ENCODE data around the gene UNC119.
A peak's percentile ranks its signal among the peaks of the same experiment; 100 is the strongest.

Gene UNC119

GRCh38 chr17:28585851-28586250 lies 33.4 kb upstream of the UNC119 start:
- DNase-seq (ENCODE audit: low read depth, low spot score): no peak
- no peak overlapping the region for H3K4me3 ChIP-seq (ENCODE audit: insufficient read length, low read depth)
- no peaks in the 10 kb centered on the region for H3K9me3 ChIP-seq (ENCODE audit: insufficient read depth, low read length)
- H3K9ac ChIP-seq (ENCODE audit: insufficient read length, low read depth): no peak overlapping the region
- H3K36me3 ChIP-seq (ENCODE audit: insufficient read depth, insufficient read length, low read length): peaks cover 82% of the 10 kb centered on the region
- no peaks in the 10 kb centered on the region for H3K27me3 ChIP-seq (ENCODE audit: insufficient read depth, insufficient read length)
- no peaks in the 10 kb centered on the region for H3K4me1 ChIP-seq (ENCODE audit: insufficient read depth, insufficient read length)
- TF ChIP-seq SUZ12 (IDR thresholded peaks at IDR 0.05; ENCODE audit: extremely low read depth, insufficient read depth, insufficient read length) (no peak), YY1 (IDR thresholded peaks at IDR 0.05; ENCODE audit: insufficient read depth, insufficient read length) (no peak), ZNF274 (IDR thresholded peaks at IDR 0.05; ENCODE audit: low read depth, low read length) (no peak)

GRCh38 chr17:28584434-28584833 lies 32.0 kb upstream of the UNC119 start:
- peaks cover 86% of the 10 kb centered on the region for H3K36me3 ChIP-seq (ENCODE audit: insufficient read depth, insufficient read length, low read length)

GRCh38 chr17:28582513-28582912 lies 30.1 kb upstream of the UNC119 start:
- H3K4me3 ChIP-seq (ENCODE audit: insufficient read length, low read depth): no peak overlapping the region
- no peak for DNase-seq (ENCODE audit: low read depth, low spot score)
- TF ChIP-seq ZNF274 (IDR thresholded peaks at IDR 0.05; ENCODE audit: low read depth, low read length) (no peak), YY1 (IDR thresholded peaks at IDR 0.05; ENCODE audit: insufficient read depth, insufficient read length) (no peak), SUZ12 (IDR thresholded peaks at IDR 0.05; ENCODE audit: extremely low read depth, insufficient read depth, insufficient read length) (no peak)
- H3K36me3 ChIP-seq (ENCODE audit: insufficient read depth, insufficient read length, low read length): peaks cover 91% of the 10 kb centered on the region
- no peaks in the 10 kb centered on the region for H3K9me3 ChIP-seq (ENCODE audit: insufficient read depth, low read length)
- no peak overlapping the region for H3K9ac ChIP-seq (ENCODE audit: insufficient read length, low read depth)
- H3K4me1 ChIP-seq (ENCODE audit: insufficient read depth, insufficient read length): no peaks in the 10 kb centered on the region
- H3K27me3 ChIP-seq (ENCODE audit: insufficient read depth, insufficient read length): no peaks in the 10 kb centered on the region

More at GRCh38 chr17:28584434-28584833, 32.0 kb upstream of the UNC119 start:
- Histone ChIP-seq H3K4me3 (ENCODE audit: insufficient read length, low read depth) (no peak overlapping the region), H3K9ac (ENCODE audit: insufficient read length, low read depth) (no peak overlapping the region), H3K9me3 (ENCODE audit: insufficient read depth, low read length) (no peaks in the 10 kb centered on the region), H3K4me1 (ENCODE audit: insufficient read depth, insufficient read length) (no peaks in the 10 kb centered on the region), H3K27me3 (ENCODE audit: insufficient read depth, insufficient read length) (no peaks in the 10 kb centered on the region)
- TF ChIP-seq YY1 (IDR thresholded peaks at IDR 0.05; ENCODE audit: insufficient read depth, insufficient read length) (no peak), SUZ12 (IDR thresholded peaks at IDR 0.05; ENCODE audit: extremely low read depth, insufficient read depth, insufficient read length) (no peak), ZNF274 (IDR thresholded peaks at IDR 0.05; ENCODE audit: low read depth, low read length) (no peak)
- DNase-seq (ENCODE audit: low read depth, low spot score): no peak

- Histone ChIP-seq H3K4me3 (ENCODE audit: insufficient read length, low read depth) (no peak overlapping the region), H3K4me1 (ENCODE audit: insufficient read depth, insufficient read length) (peaks cover 3% of the 10 kb centered on the region), H3K36me3 (ENCODE audit: insufficient read depth, insufficient read length, low read length) (peaks cover 85% of the 10 kb centered on the region), H3K27me3 (ENCODE audit: insufficient read depth, insufficient read length) (no peaks in the 10 kb centered on the region), H3K9me3 (ENCODE audit: insufficient read depth, low read length) (no peaks in the 10 kb centered on the region), H3K9ac (ENCODE audit: insufficient read length, low read depth) (no peak overlapping the region)
- DNase-seq (ENCODE audit: low read depth, low spot score): no peak
- TF ChIP-seq ZNF274 (IDR thresholded peaks at IDR 0.05; ENCODE audit: low read depth, low read length) (no peak), YY1 (IDR thresholded peaks at IDR 0.05; ENCODE audit: insufficient read depth, insufficient read length) (no peak), SUZ12 (IDR thresholded peaks at IDR 0.05; ENCODE audit: extremely low read depth, insufficient read depth, insufficient read length) (no peak)
These were observed 28.5 kb upstream of the UNC119 start for GRCh38 chr17:28580959-28581358.

GRCh38 chr17:28579526-28579925 lies 27.1 kb upstream of the UNC119 start:
- Histone ChIP-seq H3K4me3 (ENCODE audit: insufficient read length, low read depth) (no peak overlapping the region), H3K4me1 (ENCODE audit: insufficient read depth, insufficient read length) (peaks cover 12% of the 10 kb centered on the region), H3K27me3 (ENCODE audit: insufficient read depth, insufficient read length) (no peaks in the 10 kb centered on the region), H3K9me3 (ENCODE audit: insufficient read depth, low read length) (no peaks in the 10 kb centered on the region), H3K36me3 (ENCODE audit: insufficient read depth, insufficient read length, low read length) (peaks cover 79% of the 10 kb centered on the region), H3K9ac (ENCODE audit: insufficient read length, low read depth) (no peak overlapping the region)
- no peak for TF ChIP-seq YY1 (IDR thresholded peaks at IDR 0.05; ENCODE audit: insufficient read depth, insufficient read length)
- no peak for TF ChIP-seq SUZ12 (IDR thresholded peaks at IDR 0.05; ENCODE audit: extremely low read depth, insufficient read depth, insufficient read length)
- TF ChIP-seq ZNF274 (IDR thresholded peaks at IDR 0.05; ENCODE audit: low read depth, low read length): no peak
- no peak for DNase-seq (ENCODE audit: low read depth, low spot score)

- Histone ChIP-seq H3K4me3 (ENCODE audit: insufficient read length, low read depth) (no peak overlapping the region), H3K4me1 (ENCODE audit: insufficient read depth, insufficient read length) (peaks cover 12% of the 10 kb centered on the region), H3K36me3 (ENCODE audit: insufficient read depth, insufficient read length, low read length) (peaks cover 79% of the 10 kb centered on the region), H3K27me3 (ENCODE audit: insufficient read depth, insufficient read length) (no peaks in the 10 kb centered on the region), H3K9me3 (ENCODE audit: insufficient read depth, low read length) (no peaks in the 10 kb centered on the region), H3K9ac (ENCODE audit: insufficient read length, low read depth) (no peak overlapping the region)
- no peak for DNase-seq (ENCODE audit: low read depth, low spot score)
- no peak for TF ChIP-seq SUZ12 (IDR thresholded peaks at IDR 0.05; ENCODE audit: extremely low read depth, insufficient read depth, insufficient read length)
- no peak for TF ChIP-seq YY1 (IDR thresholded peaks at IDR 0.05; ENCODE audit: insufficient read depth, insufficient read length)
These were observed 26.1 kb upstream of the UNC119 start for GRCh38 chr17:28578246-28579195.

GRCh38 chr17:28577466-28577824 lies 25.0 kb upstream of the UNC119 start:
- peaks cover 72% of the 10 kb centered on the region for H3K36me3 ChIP-seq (ENCODE audit: insufficient read depth, insufficient read length, low read length)
- TF ChIP-seq ZNF274 (IDR thresholded peaks at IDR 0.05; ENCODE audit: low read depth, low read length): no peak
- TF ChIP-seq YY1 (IDR thresholded peaks at IDR 0.05; ENCODE audit: insufficient read depth, insufficient read length): no peak
- TF ChIP-seq SUZ12 (IDR thresholded peaks at IDR 0.05; ENCODE audit: extremely low read depth, insufficient read depth, insufficient read length): no peak

More at GRCh38 chr17:28577466-28577824, 25.0 kb upstream of the UNC119 start:
- Histone ChIP-seq H3K4me3 (ENCODE audit: insufficient read length, low read depth) (no peak overlapping the region), H3K27me3 (ENCODE audit: insufficient read depth, insufficient read length) (peaks cover 3% of the 10 kb centered on the region), H3K9me3 (ENCODE audit: insufficient read depth, low read length) (no peaks in the 10 kb centered on the region), H3K9ac (ENCODE audit: insufficient read length, low read depth) (peak overlapping the region; percentile 17), H3K4me1 (ENCODE audit: insufficient read depth, insufficient read length) (peaks cover 12% of the 10 kb centered on the region)
- DNase-seq (ENCODE audit: low read depth, low spot score): no peak
